HEK293 (cell line): Measurements from ENCODE around the gene MFSD2A.
A peak's percentile ranks its signal among the peaks of the same experiment; 100 is the strongest.
"Not testable (repeated sequence)": the region's sequence is repeated elsewhere in the genome, so short reads cannot be mapped to it uniquely, and the experiment has no call there.

Experiments used
- CTCF ChIA-PET: fragments of 350-600 bp; formaldehyde crosslinking; extraction: SDS; loops from one replicate; lab custom pipeline; 2021; ENCODE audit warnings: antibody characterized with exemption; lab: Yijun Ruan, JAX
- POLR2A ChIA-PET: fragments of 300-600 bp; formaldehyde crosslinking; extraction: SDS; loops from one replicate; lab custom pipeline; 2020; ENCODE audit warnings: antibody characterized with exemption, inconsistent platforms; lab: Yijun Ruan, JAX
- H3K27ac ChIP-seq: fragments of 200-500 bp; sonication (Bioruptor generic); 2 replicates; pipeline ENCODE4 v1.5.1; 2014; ENCODE audit warnings: low read depth, low read length, control low read depth, inconsistent platforms; ENCODE audit errors: extremely low read depth
- H3K36me3 ChIP-seq, 2 experiments: fragments of 200-500 bp in 1 of 2; sonication (Bioruptor generic) in 1 of 2; 1 replicate in 1 of 2; 2 replicates in 1 of 2; pipeline ENCODE4 v1.5.1; 2014 to 2017; ENCODE audit warnings: inconsistent platforms in 2 of 2, low read length in 2 of 2; ENCODE audit not compliant: control insufficient read depth in 2 of 2, insufficient read depth in 1 of 2
- H3K4me1 ChIP-seq: fragments of 200-500 bp; sonication (Bioruptor generic); 2 replicates; pipeline ENCODE4 v1.5.1; 2014; ENCODE audit warnings: mild to moderate bottlenecking, low read length, inconsistent platforms; ENCODE audit not compliant: control insufficient read depth, insufficient read depth
- H3K4me3 ChIP-seq: 2 replicates; pipeline ENCODE4 v1.5.1; 2011; ENCODE audit warnings: low read depth, mild to moderate bottlenecking, control low read depth, low read length, moderate library complexity
- H3K9me3 ChIP-seq: fragments of 200-500 bp; sonication (Bioruptor generic); 2 replicates; pipeline ENCODE4 v1.5.1; 2014; ENCODE audit warnings: low read depth, low read length, inconsistent platforms; ENCODE audit not compliant: control insufficient read depth, insufficient read depth
- PRDM1 ChIP-seq: fragments of 450-650 bp; formaldehyde crosslinking; IDR thresholded peaks from 2 replicates; pipeline ENCODE4; 2016; ENCODE audit warnings: missing biosample characterization, missing genetic modification characterization
- SP2 ChIP-seq: fragments of 450-650 bp; formaldehyde crosslinking; IDR thresholded peaks from 2 replicates; pipeline ENCODE4 v1.5.1; 2016; ENCODE audit warnings: missing biosample characterization, missing genetic modification characterization
- YY2 ChIP-seq: fragments of 450-650 bp; formaldehyde crosslinking; IDR thresholded peaks from 2 replicates; pipeline ENCODE4 v1.5.1; 2016; ENCODE audit warnings: missing biosample characterization, missing genetic modification characterization
- ZBTB1 ChIP-seq: fragments of 450-650 bp; formaldehyde crosslinking; IDR thresholded peaks from 2 replicates; pipeline ENCODE4 v1.5.1; 2016; ENCODE audit warnings: missing biosample characterization, missing genetic modification characterization
- ZBTB17 ChIP-seq: fragments of 450-650 bp; formaldehyde crosslinking; IDR thresholded peaks from 2 replicates; pipeline ENCODE4 v1.5.1; 2016; ENCODE audit warnings: missing biosample characterization, missing genetic modification characterization
- ZBTB6 ChIP-seq: fragments of 450-650 bp; formaldehyde crosslinking; IDR thresholded peaks from 2 replicates; pipeline ENCODE4 v1.5.1; 2017; ENCODE audit warnings: missing biosample characterization, missing genetic modification characterization
- ZEB2 ChIP-seq: fragments of 450-650 bp; formaldehyde crosslinking; IDR thresholded peaks from 2 replicates; pipeline ENCODE4 v1.5.1; 2016; ENCODE audit warnings: missing biosample characterization, missing genetic modification characterization
- ZNF140 ChIP-seq: fragments of 450-650 bp; formaldehyde crosslinking; IDR thresholded peaks from 2 replicates; pipeline ENCODE4 v1.5.1; 2016; ENCODE audit warnings: missing biosample characterization, missing genetic modification characterization
- ZNF148 ChIP-seq: fragments of 450-650 bp; formaldehyde crosslinking; IDR thresholded peaks from 2 replicates; pipeline ENCODE4 v1.5.0; 2017; ENCODE audit warnings: missing biosample characterization, missing genetic modification characterization, borderline replicate concordance
- ZNF157 ChIP-seq: fragments of 450-650 bp; formaldehyde crosslinking; IDR thresholded peaks from 2 replicates; pipeline ENCODE4 v1.5.1; 2016; ENCODE audit warnings: missing biosample characterization, missing genetic modification characterization
- ZNF2 ChIP-seq: fragments of 450-650 bp; formaldehyde crosslinking; IDR thresholded peaks from 2 replicates; pipeline ENCODE4 v1.5.1; 2016; ENCODE audit warnings: missing biosample characterization, missing genetic modification characterization
- ZNF23 ChIP-seq: fragments of 450-650 bp; formaldehyde crosslinking; IDR thresholded peaks from 2 replicates; pipeline ENCODE4 v1.5.1; 2016; ENCODE audit warnings: missing biosample characterization, missing genetic modification characterization, borderline replicate concordance
- ZNF311 ChIP-seq: fragments of 450-650 bp; formaldehyde crosslinking; IDR thresholded peaks from 2 replicates; pipeline ENCODE4 v1.5.1; 2017; ENCODE audit warnings: missing biosample characterization, missing genetic modification characterization, borderline replicate concordance
- ZNF324 ChIP-seq: fragments of 450-650 bp; formaldehyde crosslinking; IDR thresholded peaks from 2 replicates; pipeline ENCODE4 v1.5.1; 2016; ENCODE audit warnings: missing biosample characterization, missing genetic modification characterization
- ZNF416 ChIP-seq: fragments of 450-650 bp; formaldehyde crosslinking; IDR thresholded peaks from 2 replicates; pipeline ENCODE4 v1.5.1; 2016; ENCODE audit warnings: missing biosample characterization, missing genetic modification characterization
- ZNF560 ChIP-seq: fragments of 450-650 bp; formaldehyde crosslinking; IDR thresholded peaks from 2 replicates; pipeline ENCODE4 v1.5.1; 2017; ENCODE audit warnings: missing biosample characterization, missing genetic modification characterization, borderline replicate concordance
- ZSCAN18 ChIP-seq: fragments of 450-650 bp; formaldehyde crosslinking; IDR thresholded peaks from 2 replicates; pipeline ENCODE4 v1.5.1; 2016; ENCODE audit warnings: missing biosample characterization, missing genetic modification characterization
- TF ChIP-seq, protein P1 (sequence below): sonication (generic); formaldehyde crosslinking; IDR thresholded peaks from 2 replicates; pipeline ENCODE4 v1.8.1; 2022; ENCODE audit warnings: mild to moderate bottlenecking, moderate library complexity, missing genetic modification reagents
- TF ChIP-seq, protein P2 (sequence below): fragments of 450-650 bp; formaldehyde crosslinking; conservative IDR thresholded peaks from 2 replicates; pipeline ENCODE4 v1.5.1; 2016; ENCODE audit warnings: low read depth, missing biosample characterization, missing genetic modification characterization

MFSD2A gene

DNA sequence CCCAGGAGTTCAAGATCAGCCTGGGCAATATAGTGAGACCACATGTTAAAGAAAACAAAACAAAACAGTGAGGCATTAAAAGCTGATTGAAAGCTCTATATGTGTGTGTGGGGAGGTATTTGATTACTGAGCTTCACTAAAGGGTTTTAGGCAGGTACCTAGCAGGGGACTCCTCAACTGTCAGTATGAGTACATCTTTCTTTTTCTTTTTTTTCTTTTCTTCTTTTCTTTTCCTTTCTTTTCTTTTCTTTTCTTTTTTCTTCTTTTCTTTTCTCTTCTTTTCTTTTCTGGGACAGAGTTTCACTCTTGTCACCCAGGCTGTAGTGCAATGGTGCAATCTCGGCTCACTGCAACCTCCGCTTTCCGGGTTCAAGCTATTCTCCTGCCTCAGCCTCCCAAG is 44.7 kb upstream of the MFSD2A start:
- Histone ChIP-seq H3K4me3 (no peak overlapping the region), H3K27ac (no peak overlapping the region), H3K36me3 (no peaks in the 10 kb centered on the region), H3K4me1 (no peaks in the 10 kb centered on the region), H3K9me3 (no peaks in the 10 kb centered on the region)
- TF ChIP-seq PRDM1 (tag by site-specific recombination) (peak; percentile 69), YY2 (tag by site-specific recombination) (no peak)
- CTCF ChIA-PET = interaction anchor here (0.7 to 5.3 kb wide), 5 partner anchors 8 to 122 kb away, joined by 3 to 39 read pairs (median 12); partner anchors contain the start of gene MYCL
- POLR2A ChIA-PET = no interaction called here

- H3K27ac ChIP-seq, H3K4me1 ChIP-seq, H3K4me3 ChIP-seq, H3K36me3 ChIP-seq, POLR2A ChIA-PET, CTCF ChIA-PET, H3K9me3 ChIP-seq: not testable (repeated sequence)
These were observed 41.8 kb upstream of the MFSD2A start for GRCh38 chr1:39913136-39913535.

DNA sequence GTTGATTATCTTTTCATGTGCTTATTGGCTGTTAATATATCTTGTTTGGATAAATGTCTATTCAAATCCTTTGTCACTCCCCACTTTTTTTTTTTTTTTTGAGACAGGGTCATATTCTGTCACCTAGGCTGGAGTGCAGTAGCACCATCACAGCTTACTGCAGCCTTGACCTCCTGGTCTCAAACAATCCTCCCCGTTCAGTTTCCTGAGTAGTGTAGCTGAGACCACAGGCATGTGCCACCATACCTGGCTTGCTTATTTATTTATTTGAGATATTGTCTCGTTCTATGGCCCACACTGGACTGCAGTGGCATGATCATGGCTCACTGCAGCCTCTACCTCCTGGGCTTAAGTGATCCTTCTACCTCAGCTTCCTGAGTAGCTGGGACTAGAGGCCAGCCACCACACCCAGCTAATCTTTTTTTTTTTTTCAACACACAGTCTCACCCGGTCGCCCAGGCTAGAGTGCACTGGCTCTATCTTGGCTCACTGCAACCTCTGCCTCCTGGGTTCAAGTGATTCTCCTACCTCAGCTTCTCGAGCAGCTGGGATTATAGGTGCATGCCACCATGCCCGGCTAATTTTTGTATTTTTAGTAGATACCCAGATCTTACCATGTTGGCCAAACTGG is 39.3 kb upstream of the MFSD2A start:
- TF ChIP-seq ZEB2 (no peak), ZNF560 (tag by site-specific recombination) (no peak), ZBTB6 (no peak), ZNF148 (no peak), ZNF140 (tag by site-specific recombination) (no peak), ZSCAN18 (tag by site-specific recombination) (no peak), ZNF416 (tag by site-specific recombination) (no peak), ZBTB17 (tag by site-specific recombination) (no peak), ZNF23 (tag by site-specific recombination) (no peak), ZNF324 (tag by site-specific recombination) (no peak), SP2 (tag by site-specific recombination) (no peak), ZBTB1 (tag by site-specific recombination) (no peak), ZNF311 (no peak), ZNF2 (tag by site-specific recombination) (no peak), ZNF157 (tag by site-specific recombination) (no peak)
- TF ChIP-seq, protein P1, sequence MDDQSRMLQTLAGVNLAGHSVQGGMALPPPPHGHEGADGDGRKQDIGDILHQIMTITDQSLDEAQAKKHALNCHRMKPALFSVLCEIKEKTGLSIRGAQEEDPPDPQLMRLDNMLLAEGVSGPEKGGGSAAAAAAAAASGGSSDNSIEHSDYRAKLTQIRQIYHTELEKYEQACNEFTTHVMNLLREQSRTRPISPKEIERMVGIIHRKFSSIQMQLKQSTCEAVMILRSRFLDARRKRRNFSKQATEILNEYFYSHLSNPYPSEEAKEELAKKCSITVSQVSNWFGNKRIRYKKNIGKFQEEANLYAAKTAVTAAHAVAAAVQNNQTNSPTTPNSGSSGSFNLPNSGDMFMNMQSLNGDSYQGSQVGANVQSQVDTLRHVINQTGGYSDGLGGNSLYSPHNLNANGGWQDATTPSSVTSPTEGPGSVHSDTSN (CRISPR knock-in tag) = no peak
- TF ChIP-seq, protein P2, sequence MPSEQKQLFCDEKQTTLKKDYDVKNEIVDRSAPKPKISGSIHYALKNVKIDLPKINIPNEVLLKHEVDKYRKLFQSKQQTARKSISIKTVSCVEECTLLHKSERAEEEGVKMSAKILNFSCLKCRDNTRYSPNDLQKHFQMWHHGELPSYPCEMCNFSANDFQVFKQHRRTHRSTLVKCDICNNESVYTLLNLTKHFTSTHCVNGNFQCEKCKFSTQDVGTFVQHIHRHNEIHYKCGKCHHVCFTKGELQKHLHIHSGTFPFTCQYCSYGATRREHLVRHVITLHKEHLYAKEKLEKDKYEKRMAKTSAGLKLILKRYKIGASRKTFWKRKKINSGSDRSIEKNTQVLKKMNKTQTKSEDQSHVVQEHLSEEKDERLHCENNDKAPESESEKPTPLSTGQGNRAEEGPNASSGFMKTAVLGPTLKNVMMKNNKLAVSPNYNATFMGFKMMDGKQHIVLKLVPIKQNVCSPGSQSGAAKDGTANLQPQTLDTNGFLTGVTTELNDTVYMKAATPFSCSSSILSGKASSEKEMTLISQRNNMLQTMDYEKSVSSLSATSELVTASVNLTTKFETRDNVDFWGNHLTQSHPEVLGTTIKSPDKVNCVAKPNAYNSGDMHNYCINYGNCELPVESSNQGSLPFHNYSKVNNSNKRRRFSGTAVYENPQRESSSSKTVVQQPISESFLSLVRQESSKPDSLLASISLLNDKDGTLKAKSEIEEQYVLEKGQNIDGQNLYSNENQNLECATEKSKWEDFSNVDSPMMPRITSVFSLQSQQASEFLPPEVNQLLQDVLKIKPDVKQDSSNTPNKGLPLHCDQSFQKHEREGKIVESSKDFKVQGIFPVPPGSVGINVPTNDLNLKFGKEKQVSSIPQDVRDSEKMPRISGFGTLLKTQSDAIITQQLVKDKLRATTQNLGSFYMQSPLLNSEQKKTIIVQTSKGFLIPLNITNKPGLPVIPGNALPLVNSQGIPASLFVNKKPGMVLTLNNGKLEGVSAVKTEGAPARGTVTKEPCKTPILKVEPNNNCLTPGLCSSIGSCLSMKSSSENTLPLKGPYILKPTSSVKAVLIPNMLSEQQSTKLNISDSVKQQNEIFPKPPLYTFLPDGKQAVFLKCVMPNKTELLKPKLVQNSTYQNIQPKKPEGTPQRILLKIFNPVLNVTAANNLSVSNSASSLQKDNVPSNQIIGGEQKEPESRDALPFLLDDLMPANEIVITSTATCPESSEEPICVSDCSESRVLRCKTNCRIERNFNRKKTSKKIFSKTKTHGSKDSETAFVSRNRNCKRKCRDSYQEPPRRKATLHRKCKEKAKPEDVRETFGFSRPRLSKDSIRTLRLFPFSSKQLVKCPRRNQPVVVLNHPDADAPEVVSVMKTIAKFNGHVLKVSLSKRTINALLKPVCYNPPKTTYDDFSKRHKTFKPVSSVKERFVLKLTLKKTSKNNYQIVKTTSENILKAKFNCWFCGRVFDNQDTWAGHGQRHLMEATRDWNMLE (tag by site-specific recombination) = no peak
- POLR2A ChIA-PET = no interaction called here
- Histone ChIP-seq H3K27ac (no peak overlapping the region), H3K36me3 (no peaks in the 10 kb centered on the region), H3K4me3 (no peak overlapping the region), H3K9me3 (no peaks in the 10 kb centered on the region), H3K4me1 (no peaks in the 10 kb centered on the region)
- CTCF ChIA-PET = interaction anchor here (0.6 to 9.4 kb wide), 7 partner anchors 13 to 155 kb away, joined by 3 to 188 read pairs (median 4); no protein-coding TSS in a partner anchor
